M059J (cell line): ENCODE results near the gene ARHGAP19. TPM values are rescaled to one million over a fixed set of nuclear protein-coding genes. Genes with fewer than 3 reads are reported as not detected.

Source experiments
- total RNA-seq: library from RNA; depleted of rRNA; stranded (reverse); fragments of >200 nt; shearing (Covaris generic); gene quantifications from 2 replicates; pipeline ENCODE4 v1.2.3, GENCODE V29; 2014; rRNA removed

The ARHGAP19 gene
- total RNA-seq, 1 experiment from 2014 or later = 12.4 TPM

Other genes starting within 250 kb of the ARHGAP19 start
- gene SLIT1, start 106.7 kb downstream of the ARHGAP19 start, total RNA-seq = not detected in 2 replicates
- gene FRAT1, start 26.6 kb upstream of the ARHGAP19 start, total RNA-seq = 1.1 and 2.9 TPM in 2 replicates
- 6.7 and 10.0 TPM in 2 replicates for gene FRAT2, start 42.1 kb upstream of the ARHGAP19 start, total RNA-seq
- gene RRP12, start 108.7 kb upstream of the ARHGAP19 start, total RNA-seq = 10.2 and 19.3 TPM in 2 replicates
- 949 and 1,198 TPM in 2 replicates for gene PGAM1, start 133.6 kb upstream of the ARHGAP19 start, total RNA-seq
- 68.9 and 69.3 TPM in 2 replicates for gene EXOSC1, start 153.4 kb upstream of the ARHGAP19 start, total RNA-seq
- gene ZDHHC16, start 153.5 kb upstream of the ARHGAP19 start, total RNA-seq = 63.3 and 67.8 TPM in 2 replicates
- 68.0 and 71.8 TPM in 2 replicates for gene MMS19, start 205.8 kb upstream of the ARHGAP19 start, total RNA-seq
- 21.8 and 40.5 TPM in 2 replicates for gene UBTD1, start 206.3 kb upstream of the ARHGAP19 start, total RNA-seq